Thyroid gland (tissue), 4 donors: ENCODE results near the gene LHX8. TPM values are rescaled to one million over a fixed set of nuclear protein-coding genes. Genes with fewer than 3 reads are reported as not detected.

Source experiments
- DNase-seq, 2 donors: peaks; one replicate each; pipeline ENCODE4 v3.0.0-alpha.2; 2019
- H3K27ac ChIP-seq, 3 donors: fragments of 200-600 bp; sonication (generic); 1 replicate in 2 of 3; 2 replicates in 1 of 3; pipeline ENCODE4 v1.5.1; 2016 to 2019; ENCODE audit warnings: mild to moderate bottlenecking in 1 of 3, moderate library complexity in 1 of 3
- H3K27me3 ChIP-seq: fragments of 200-600 bp; sonication (generic); one replicate; pipeline ENCODE4 v1.5.1; 2019
- H3K36me3 ChIP-seq, 2 donors: fragments of 200-600 bp; sonication (generic); one replicate each; pipeline ENCODE4 v1.5.1; 2016 to 2019
- H3K4me1 ChIP-seq, 2 donors: fragments of 200-600 bp; sonication (generic); one replicate each; pipeline ENCODE4 v1.5.1; 2017 to 2019
- H3K4me3 ChIP-seq, 3 donors: fragments of 200-600 bp; sonication (generic); replicated peaks in 1 of 3; 1 replicate in 2 of 3; 2 replicates in 1 of 3; pipeline ENCODE4 v1.5.1; 2016; ENCODE audit warnings: mild to moderate bottlenecking in 1 of 3
- H3K9me3 ChIP-seq: fragments of 200-600 bp; sonication (generic); one replicate; pipeline ENCODE4 v1.5.1; 2017
- CTCF ChIP-seq, 6 experiments: fragments of 200-600 bp in 3 of 6; fragments of 450-650 bp in 3 of 6; sonication (generic) in 3 of 6; IDR thresholded peaks; one replicate each; pipeline ENCODE4 v1.5.1; 2016 to 2019; ENCODE audit warnings: antibody characterized with exemption in 6 of 6, mild to moderate bottlenecking in 2 of 6, inconsistent platforms in 1 of 6, moderate library complexity in 1 of 6
- POLR2A ChIP-seq, 2 donors: fragments of 450-650 bp; IDR thresholded peaks; one replicate each; pipeline ENCODE4 v1.6.1; 2017; ENCODE audit warnings: antibody characterized with exemption in 2 of 2, mild to moderate bottlenecking in 2 of 2, moderate library complexity in 1 of 2
- WGBS, 2 donors: methylation state at CpG; one replicate each; pipeline ENCODE4 v1.1.5; 2017; 5-methylcytosine and 5-hydroxymethylcytosine counted together
- intact Hi-C: fragments of 100-400 bp; cut with DNase I; formaldehyde crosslinking; loops from one replicate; pipeline ENCODE4 v1.15.1; 2023
- total RNA-seq, 4 donors: library from RNA; depleted of rRNA; stranded (reverse); fragments of >200 nt; gene quantifications; one replicate each; pipeline ENCODE4 v1.2.3, GENCODE V29; 2016

The LHX8 gene
- total RNA-seq, 4 donors from 2014 or later = 0.22 to 1.9 (median 0.79) TPM; not detected in 1

- no peak overlapping the region for H3K4me3 ChIP-seq
- TF ChIP-seq POLR2A (IDR thresholded peaks at IDR 0.05) = no peak
- no peak for TF ChIP-seq CTCF (IDR thresholded peaks at IDR 0.05)
- intact Hi-C loops = no loop called here
- no peak overlapping the region for H3K27ac ChIP-seq
- no peaks in the 10 kb centered on the region for H3K9me3 ChIP-seq
- H3K27me3 ChIP-seq = no peaks in the 10 kb centered on the region
- WGBS, 2 donors = 63 to 66% methylated on average over 1 of the region's 1 CpG
- no peaks in the 10 kb centered on the region for H3K36me3 ChIP-seq
- no peaks in the 10 kb centered on the region for H3K4me1 ChIP-seq
- no peak for DNase-seq
Observed at GRCh38 chr1:75188892-75189291, 54.7 kb downstream of the LHX8 start.

GRCh38 chr1:75198163-75198562 is 64.0 kb downstream of the LHX8 start:
- no peaks in the 10 kb centered on the region for H3K36me3 ChIP-seq
- WGBS, 2 donors = 59 to 73% methylated on average over 1 of the region's 1 CpG
- no peak overlapping the region for H3K27ac ChIP-seq
- H3K4me3 ChIP-seq = no peak overlapping the region
- intact Hi-C loops = loop anchor here (5.0 kb wide), 1 partner anchor 431 kb away; no protein-coding TSS in a partner anchor
- H3K4me1 ChIP-seq = no peaks in the 10 kb centered on the region
- no peaks in the 10 kb centered on the region for H3K27me3 ChIP-seq
- no peaks in the 10 kb centered on the region for H3K9me3 ChIP-seq
- TF ChIP-seq POLR2A (IDR thresholded peaks at IDR 0.05) (no peak), CTCF (IDR thresholded peaks at IDR 0.05) (no peak)
- DNase-seq = no peak

- Histone ChIP-seq H3K9me3 (no peaks in the 10 kb centered on the region), H3K4me3 (no peak overlapping the region), H3K27ac (no peak overlapping the region), H3K4me1 (no peaks in the 10 kb centered on the region), H3K36me3 (no peaks in the 10 kb centered on the region), H3K27me3 (no peaks in the 10 kb centered on the region)
- 91 to 95% methylated on average over 1 of the region's 1 CpG for WGBS, 2 donors
- intact Hi-C loops = loop anchor here (5.0 kb wide), 1 partner anchor 431 kb away; no protein-coding TSS in a partner anchor
- TF ChIP-seq CTCF (IDR thresholded peaks at IDR 0.05) = no peak
- TF ChIP-seq POLR2A (IDR thresholded peaks at IDR 0.05) = no peak
- no peak for DNase-seq
Observed at GRCh38 chr1:75198761-75199160, 64.6 kb downstream of the LHX8 start.

- H3K9me3 ChIP-seq = no peaks in the 10 kb centered on the region
- WGBS, 2 donors = 87 to 90% methylated on average over 4 of the region's 4 CpGs
- TF ChIP-seq CTCF (IDR thresholded peaks at IDR 0.05) = no peak
- no peak for TF ChIP-seq POLR2A (IDR thresholded peaks at IDR 0.05)
- H3K4me3 ChIP-seq = no peak overlapping the region
- no peaks in the 10 kb centered on the region for H3K27me3 ChIP-seq
- no peaks in the 10 kb centered on the region for H3K36me3 ChIP-seq
- no peaks in the 10 kb centered on the region for H3K4me1 ChIP-seq
- intact Hi-C loops = no loop called here
- H3K27ac ChIP-seq = no peak overlapping the region
- no peak for DNase-seq
Observed at GRCh38 chr1:75202751-75203150, 68.6 kb downstream of the LHX8 start.

GRCh38 chr1:75203415-75204277 is 69.5 kb downstream of the LHX8 start:
- Histone ChIP-seq H3K4me3 (no peak overlapping the region), H3K9me3 (no peaks in the 10 kb centered on the region), H3K4me1 (no peaks in the 10 kb centered on the region), H3K36me3 (no peaks in the 10 kb centered on the region), H3K27me3 (no peaks in the 10 kb centered on the region), H3K27ac (no peak overlapping the region)
- TF ChIP-seq CTCF (IDR thresholded peaks at IDR 0.05) (peak; percentile 49 to 97 (median 64)), POLR2A (IDR thresholded peaks at IDR 0.05) (no peak)
- intact Hi-C loops = no loop called here
- WGBS, 2 donors = 30 to 35% methylated on average over 8 of the region's 8 CpGs
- no peak for DNase-seq
